MG63 (cell line): ENCODE results near the gene BMPR1B. TPM values are rescaled to one million over a fixed set of nuclear protein-coding genes. Genes with fewer than 3 reads are reported as not detected.
A peak's percentile ranks its signal among the peaks of the same experiment; 100 is the strongest.

Experiments
- DNase-seq: peaks from one replicate; pipeline ENCODE4 v3.0.0-alpha.2; 2020
- H3K27me3 ChIP-seq: fragments of 250-450 bp; sonication (Bioruptor Pico); 2 replicates; pipeline ENCODE4 v1.5.1; 2020; ENCODE audit warnings: mild to moderate bottlenecking, moderate library complexity
- H3K36me3 ChIP-seq: fragments of 250-450 bp; sonication (Bioruptor Pico); 2 replicates; pipeline ENCODE4 v1.5.1; 2020; ENCODE audit warnings: mild to moderate bottlenecking, moderate library complexity
- H3K4me3 ChIP-seq: fragments of 250-450 bp; sonication (Bioruptor Pico); 2 replicates; pipeline ENCODE4 v1.5.1; 2020; ENCODE audit warnings: mild to moderate bottlenecking, moderate library complexity
- H3K9me3 ChIP-seq: fragments of 250-450 bp; sonication (Bioruptor Pico); 2 replicates; pipeline ENCODE4 v1.5.1; 2020; ENCODE audit warnings: mild to moderate bottlenecking, moderate library complexity
- total RNA-seq: library from RNA; depleted of rRNA; stranded (reverse); fragments of >200 nt; shearing (Covaris generic); gene quantifications from 2 replicates; pipeline ENCODE4 v1.2.3, GENCODE V29; 2014; ENCODE audit warnings: low replicate concordance

The BMPR1B gene
- total RNA-seq, 1 experiment from 2014 or later, result not detected

DNA sequence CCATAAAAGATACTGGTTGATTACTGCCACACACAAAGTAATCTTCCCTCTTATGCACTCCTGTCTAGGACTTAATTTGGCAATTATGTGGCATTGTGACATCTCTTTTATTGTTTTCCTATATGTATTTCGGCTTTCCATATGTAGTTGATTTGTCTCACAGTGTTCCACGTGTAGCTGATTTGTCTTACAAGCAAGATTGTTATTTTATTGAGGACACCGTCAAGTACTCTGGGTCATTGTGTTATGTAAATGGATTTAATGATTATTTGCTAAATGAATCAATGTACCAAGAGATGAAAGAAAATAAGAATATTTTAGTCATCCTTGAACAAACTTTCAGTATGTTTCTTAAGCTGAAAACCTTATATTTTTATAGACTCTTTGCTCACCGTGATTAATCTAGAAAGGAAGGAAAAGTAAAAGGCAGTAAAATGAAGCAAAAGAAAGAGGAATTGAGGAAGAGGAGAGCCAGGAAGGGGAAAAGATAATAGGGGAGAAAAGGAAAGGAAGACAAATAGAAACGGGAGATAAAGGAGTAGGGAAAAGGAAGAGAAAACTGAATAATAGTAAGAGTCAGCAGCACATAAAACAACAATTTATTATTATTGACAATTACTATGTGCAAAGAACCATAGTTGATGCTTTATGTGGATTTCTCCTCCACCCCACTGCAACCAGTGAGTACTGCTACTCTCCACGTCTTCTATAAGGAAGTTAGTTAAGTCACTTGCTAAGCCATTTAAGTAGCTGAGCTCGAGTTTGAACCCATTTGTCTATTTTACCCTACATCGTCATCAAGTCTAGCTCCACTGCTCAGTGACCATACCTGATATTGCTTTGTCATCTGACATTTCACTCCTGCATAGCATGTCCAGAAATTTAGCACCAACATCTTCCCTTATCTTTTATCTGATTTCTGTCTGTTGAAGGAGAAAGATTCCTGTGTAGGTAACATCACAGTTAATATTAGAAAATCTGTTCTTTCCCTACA, 336.5 kb downstream of the BMPR1B start:
- H3K9me3 ChIP-seq, result no peaks in the 10 kb centered on the region
- no peaks in the 10 kb centered on the region for H3K36me3 ChIP-seq
- H3K4me3 ChIP-seq, result no peak overlapping the region
- DNase-seq, result no peak
- no peaks in the 10 kb centered on the region; the same call in 1 of the 2 replicates for H3K27me3 ChIP-seq

GRCh38 chr4:95095348-95095974, 337.7 kb downstream of the BMPR1B start:
- H3K27me3 ChIP-seq, result no peaks in the 10 kb centered on the region; the same call in 1 of the 2 replicates
- no peaks in the 10 kb centered on the region for H3K9me3 ChIP-seq
- no peaks in the 10 kb centered on the region for H3K36me3 ChIP-seq
- no peak overlapping the region for H3K4me3 ChIP-seq
- DNase-seq, result no peak

DNA sequence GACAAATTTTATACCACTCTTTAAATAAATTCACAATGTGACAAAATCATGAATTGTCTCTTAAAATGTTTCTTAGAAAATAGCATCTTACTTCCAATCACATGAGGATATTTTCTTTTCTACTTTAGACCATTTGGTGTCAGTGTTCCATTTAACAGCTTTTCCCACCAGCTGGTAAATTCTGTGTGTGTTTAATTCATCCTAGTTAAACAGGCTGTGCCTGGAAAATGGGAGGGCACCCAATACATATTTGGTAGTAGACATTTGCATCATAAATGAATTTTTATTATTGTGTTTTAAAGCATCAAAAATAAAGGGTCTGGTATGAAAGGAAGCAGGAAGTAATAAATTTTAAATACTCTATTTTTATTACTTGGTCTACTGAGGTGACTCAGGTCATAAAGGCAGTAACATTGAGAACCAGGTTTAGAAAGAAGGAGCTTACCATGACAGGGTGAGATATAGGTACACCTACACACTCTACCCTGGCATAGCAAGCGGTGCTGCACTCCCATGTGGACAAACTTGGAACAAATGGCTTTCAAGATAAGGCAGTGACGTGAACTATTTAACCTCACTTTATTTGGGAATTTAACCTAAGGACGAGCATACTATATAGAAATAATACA, 344.5 kb downstream of the BMPR1B start:
- Histone ChIP-seq H3K27me3 (no peaks in the 10 kb centered on the region), H3K36me3 (no peaks in the 10 kb centered on the region), H3K9me3 (no peaks in the 10 kb centered on the region), H3K4me3 (no peak overlapping the region)
- no peak for DNase-seq

- H3K9me3 ChIP-seq, result no peaks in the 10 kb centered on the region
- no peaks in the 10 kb centered on the region for H3K27me3 ChIP-seq
- no peaks in the 10 kb centered on the region for H3K36me3 ChIP-seq
- H3K4me3 ChIP-seq, result no peak overlapping the region
- DNase-seq, result no peak
Measured at GRCh38 chr4:95105112-95105511, 347.4 kb downstream of the BMPR1B start.

DNA sequence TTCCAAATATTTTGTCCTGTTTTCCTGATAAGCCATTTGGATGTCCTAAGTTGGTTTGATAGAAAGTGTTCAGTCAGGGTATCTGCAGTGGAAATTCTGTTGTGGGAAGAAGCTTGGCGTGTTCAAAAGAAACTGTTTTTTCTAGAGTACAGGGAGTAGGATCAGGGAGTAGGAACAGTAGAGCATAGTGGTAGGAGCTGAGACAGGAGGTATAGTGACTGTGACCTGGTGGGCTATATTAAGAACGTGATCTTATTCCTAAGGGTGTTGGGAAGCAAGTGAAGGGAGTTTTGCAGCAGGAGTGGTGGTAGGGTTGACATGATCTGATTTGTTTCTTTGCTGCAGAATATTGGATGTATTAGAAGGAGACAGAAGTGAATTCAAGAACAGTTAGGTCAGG, 348.2 kb downstream of the BMPR1B start:
- no peak for DNase-seq
- Histone ChIP-seq H3K27me3 (no peaks in the 10 kb centered on the region), H3K4me3 (no peak overlapping the region), H3K36me3 (no peaks in the 10 kb centered on the region), H3K9me3 (no peaks in the 10 kb centered on the region)

DNA sequence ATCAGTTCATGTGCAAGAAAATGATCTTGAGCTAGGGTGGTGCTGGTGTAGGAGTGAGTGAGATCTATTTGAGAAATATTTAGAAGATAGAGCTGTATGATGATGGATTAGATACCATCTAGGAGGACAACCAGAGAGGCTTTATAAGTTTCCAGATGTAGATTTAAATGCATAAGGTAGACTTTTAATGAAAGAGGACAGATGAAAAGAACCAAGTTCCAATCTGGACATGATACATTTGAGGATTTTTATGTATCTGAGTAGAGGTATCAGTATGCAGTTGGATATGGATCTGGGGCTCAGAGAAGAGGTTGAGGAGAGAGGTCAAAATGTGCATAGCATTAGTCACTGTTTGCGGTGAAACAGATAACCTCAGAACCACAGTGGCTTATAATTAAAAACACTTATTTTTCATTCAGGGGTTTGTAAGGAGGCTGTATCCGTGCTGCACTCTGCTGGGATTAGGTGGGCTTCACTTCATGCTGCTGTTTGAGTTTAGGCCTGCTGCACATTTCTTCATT, 348.7 kb downstream of the BMPR1B start:
- no peak for DNase-seq
- no peaks in the 10 kb centered on the region for H3K9me3 ChIP-seq
- no peaks in the 10 kb centered on the region for H3K27me3 ChIP-seq
- no peaks in the 10 kb centered on the region for H3K36me3 ChIP-seq
- H3K4me3 ChIP-seq, result no peak overlapping the region

- Histone ChIP-seq H3K27me3 (no peaks in the 10 kb centered on the region), H3K36me3 (no peaks in the 10 kb centered on the region), H3K9me3 (no peaks in the 10 kb centered on the region), H3K4me3 (no peak overlapping the region)
- DNase-seq, result no peak
Measured at GRCh38 chr4:95107004-95107403, 349.2 kb downstream of the BMPR1B start.

- no peaks in the 10 kb centered on the region for H3K9me3 ChIP-seq
- DNase-seq, result no peak
- no peak overlapping the region for H3K4me3 ChIP-seq
- H3K27me3 ChIP-seq, result no peaks in the 10 kb centered on the region
- no peaks in the 10 kb centered on the region for H3K36me3 ChIP-seq
Measured at GRCh38 chr4:95107635-95108034, 349.9 kb downstream of the BMPR1B start.

- no peaks in the 10 kb centered on the region for H3K27me3 ChIP-seq
- no peak for DNase-seq
- no peaks in the 10 kb centered on the region for H3K36me3 ChIP-seq
- no peak overlapping the region for H3K4me3 ChIP-seq
- H3K9me3 ChIP-seq, result no peaks in the 10 kb centered on the region
Measured at GRCh38 chr4:95108883-95109421, 351.2 kb downstream of the BMPR1B start.

- Histone ChIP-seq H3K9me3 (no peaks in the 10 kb centered on the region), H3K4me3 (no peak overlapping the region), H3K27me3 (no peaks in the 10 kb centered on the region), H3K36me3 (no peaks in the 10 kb centered on the region)
- no peak for DNase-seq
Measured at GRCh38 chr4:95114521-95114920, 356.8 kb downstream of the BMPR1B start.

GRCh38 chr4:95118497-95118896, 360.7 kb downstream of the BMPR1B start:
- no peak for DNase-seq
- H3K4me3 ChIP-seq, result no peak overlapping the region
- no peaks in the 10 kb centered on the region for H3K36me3 ChIP-seq

DNA sequence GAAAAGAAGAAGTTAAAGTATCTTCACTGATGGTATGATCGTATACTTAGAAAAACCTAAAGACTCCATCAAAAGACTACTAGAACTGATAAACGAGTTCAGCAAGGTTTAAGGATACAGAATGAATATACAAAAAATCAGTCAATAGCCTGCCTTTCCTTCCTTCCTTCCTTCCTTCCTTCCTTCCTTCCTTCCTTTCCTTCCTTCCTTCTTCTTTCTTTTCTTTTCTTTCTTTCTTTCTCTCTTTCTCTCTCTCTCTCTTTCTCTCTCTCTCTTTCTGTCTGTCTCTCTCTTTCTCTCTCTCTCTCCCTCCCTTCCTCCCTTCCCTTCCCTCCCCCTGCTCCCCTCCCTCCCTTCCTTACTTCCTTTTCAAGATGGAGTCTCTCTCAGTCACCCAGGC, 362.7 kb downstream of the BMPR1B start:
- Histone ChIP-seq H3K27me3 (no peaks in the 10 kb centered on the region), H3K4me3 (no peak overlapping the region), H3K9me3 (no peaks in the 10 kb centered on the region)

More at GRCh38 chr4:95118497-95118896, 360.7 kb downstream of the BMPR1B start:
- H3K27me3 ChIP-seq, result no peaks in the 10 kb centered on the region
- H3K9me3 ChIP-seq, result no peaks in the 10 kb centered on the region

DNA sequence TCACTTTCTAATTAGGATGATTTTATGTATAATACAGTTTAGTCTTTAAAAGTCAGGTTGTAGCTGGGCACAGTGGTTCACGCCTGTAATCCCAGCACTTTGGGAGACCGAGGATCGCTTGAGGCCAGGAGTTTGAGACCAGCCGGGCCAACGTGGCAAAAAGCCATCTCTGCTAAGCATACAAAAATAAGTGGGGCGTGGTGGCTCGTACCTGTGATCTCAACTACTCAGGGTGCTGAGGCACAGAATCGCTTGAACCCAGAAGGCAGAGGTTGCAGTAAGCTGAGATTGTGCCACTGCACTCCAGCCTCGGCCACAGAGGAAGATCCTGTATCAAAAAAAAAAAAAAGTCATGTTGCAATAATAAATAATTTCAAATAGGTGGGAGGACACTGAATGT, 364.2 kb downstream of the BMPR1B start:
- H3K27me3 ChIP-seq, result no peaks in the 10 kb centered on the region
- no peaks in the 10 kb centered on the region for H3K36me3 ChIP-seq
- H3K4me3 ChIP-seq, result no peak overlapping the region
- no peak for DNase-seq
- no peaks in the 10 kb centered on the region for H3K9me3 ChIP-seq

More for the DNA sequence above, 362.7 kb downstream of the BMPR1B start:
- no peak for DNase-seq
- no peaks in the 10 kb centered on the region for H3K36me3 ChIP-seq

- peak; percentile 1 for DNase-seq
- Histone ChIP-seq H3K36me3 (no peaks in the 10 kb centered on the region), H3K27me3 (no peaks in the 10 kb centered on the region), H3K9me3 (no peaks in the 10 kb centered on the region), H3K4me3 (no peak overlapping the region)
Measured at GRCh38 chr4:95124906-95125504, 367.2 kb downstream of the BMPR1B start.

- no peak overlapping the region for H3K4me3 ChIP-seq
- no peaks in the 10 kb centered on the region for H3K36me3 ChIP-seq
- no peaks in the 10 kb centered on the region for H3K9me3 ChIP-seq
- DNase-seq, result no peak
- no peaks in the 10 kb centered on the region for H3K27me3 ChIP-seq
Measured at GRCh38 chr4:95129031-95129430, 371.3 kb downstream of the BMPR1B start.

- Histone ChIP-seq H3K27me3 (no peaks in the 10 kb centered on the region), H3K4me3 (no peak overlapping the region), H3K36me3 (no peaks in the 10 kb centered on the region), H3K9me3 (no peaks in the 10 kb centered on the region)
- DNase-seq, result peak; percentile 38
Measured at GRCh38 chr4:95129821-95130311, 372.1 kb downstream of the BMPR1B start.
